NT2/D1 (cell line): ENCODE data around the gene MAGI1.

Experiments
- SUZ12 ChIP-seq: IDR thresholded peaks from 2 replicates; pipeline ENCODE4 v1.6.1; 2011; ENCODE audit not compliant: insufficient read length, insufficient read depth; ENCODE audit errors: extremely low read depth
- ZNF274 ChIP-seq: IDR thresholded peaks from 2 replicates; pipeline ENCODE4 v1.6.1; 2011; ENCODE audit warnings: mild to moderate bottlenecking, low read depth, low read length

DNA sequence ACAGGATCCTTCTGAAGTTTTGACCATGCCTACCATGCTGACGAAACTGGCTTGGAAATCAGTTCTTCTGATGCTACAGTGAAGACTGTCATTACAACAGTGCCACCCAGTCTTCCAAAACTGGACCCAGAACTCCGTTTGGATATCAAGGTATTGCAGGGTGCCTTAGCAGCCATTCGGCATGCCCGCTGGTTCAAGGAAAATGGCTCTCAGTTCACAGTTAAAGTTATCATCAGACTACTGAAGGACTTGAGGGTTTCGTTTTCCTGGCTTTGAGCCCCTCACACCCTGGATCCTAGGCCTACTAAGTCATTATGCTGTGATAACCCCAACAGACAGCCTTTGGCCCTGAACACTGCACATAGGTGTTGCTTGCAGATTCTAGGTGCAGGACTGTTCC lies 351.0 kb downstream of the MAGI1 start:
- TF ChIP-seq ZNF274 = no peak
- TF ChIP-seq SUZ12 = no peak
